ENCODE data around the gene TM9SF3. TPM values are rescaled to one million over a fixed set of nuclear protein-coding genes. Genes with fewer than 3 reads are reported as not detected.

TM9SF3 gene
- total and polyA plus RNA-seq, 2 of the 4 experiments (the other 2 are of a cell fraction): 33.7 to 61.8 TPM

GRCh38 chr10:96538683-96539082 is 48.1 kb downstream of the TM9SF3 start:
- no peaks in the 10 kb centered on the region; the same call in 1 of the 2 replicates for H3K9me1 ChIP-seq (ENCODE audit: insufficient read depth, low read length)
- no peak overlapping the region for H2BK5ac ChIP-seq (ENCODE audit: low read depth, low read length, poor library complexity, severe bottlenecking)
- H4K91ac ChIP-seq (ENCODE audit: insufficient read depth, low read depth, low read length): no peak overlapping the region
- no peak overlapping the region for H2AFZ ChIP-seq (replicated peaks; ENCODE audit: low read length, poor library complexity)
- dilution Hi-C loops (cut with HindIII; ENCODE audit: low sequenced_read_pairs, unreplicated experiment): no loop called here
- H3K27me3 ChIP-seq (ENCODE audit: control insufficient read depth, insufficient read depth, low read length): no peaks in the 10 kb centered on the region
- H2BK20ac ChIP-seq (ENCODE audit: low read depth, low read length): no peak overlapping the region
- H3K23ac ChIP-seq (ENCODE audit: low read depth, low read length): no peak overlapping the region
- ChIA-PET POLR2A (ENCODE audit: unreplicated experiment) (no interaction called here), CTCF (interaction anchor here (1.0 kb wide), 1 partner anchor 13 kb away, joined by 3 read pairs; no protein-coding TSS in a partner anchor)
- H3K4ac ChIP-seq (ENCODE audit: low read depth, low read length): no peak overlapping the region
- H2BK15ac ChIP-seq (ENCODE audit: low read depth, low read length): no peak overlapping the region
- DNase-seq (no peak), ATAC-seq (ENCODE audit: low read depth) (no peak)
- peaks cover 7% of the 10 kb centered on the region; the same call in 1 of the 2 replicates for H4K20me1 ChIP-seq (ENCODE audit: insufficient read depth, low read length)
- no peak overlapping the region for H3K18ac ChIP-seq (ENCODE audit: low read depth, low read length)
- intact Hi-C loops (cut with micrococcal nuclease): no loop called here
- in situ Hi-C loops (cut with MboI; ENCODE audit: low sequenced_read_pairs): no loop called here
- H3K14ac ChIP-seq (replicated peaks; ENCODE audit: low read depth, low read length): no peak overlapping the region
- H2BK120ac ChIP-seq (ENCODE audit: low read depth, low read length): no peak overlapping the region
- no peak overlapping the region for H3K4me2 ChIP-seq (ENCODE audit: low read depth, low read length)
- H2AK9ac ChIP-seq (replicated peaks; ENCODE audit: low read depth, low read length, poor library complexity): no peak overlapping the region
- peaks cover 21 to 30% of the 10 kb centered on the region in 2 experiments for H3K79me1 ChIP-seq (ENCODE audit: low read depth in 1 of 2, low read length in 2 of 2)
- no peak overlapping the region for H3K27ac ChIP-seq (ENCODE audit: insufficient read depth, low read length)
- peaks cover 12% of the 10 kb centered on the region for H3K36me3 ChIP-seq (ENCODE audit: control insufficient read depth, insufficient read depth, low read length)
- no TSS peak for BruUV-seq (replicated peaks)
- H3K9me3 ChIP-seq (ENCODE audit: control insufficient read depth, insufficient read depth, low read length): no peaks in the 10 kb centered on the region
- H3K4me1 ChIP-seq (ENCODE audit: control insufficient read depth, insufficient read depth, low read length): no peaks in the 10 kb centered on the region
- H2AK5ac ChIP-seq (ENCODE audit: low read depth, low read length): no peak overlapping the region
- no peak overlapping the region for H4K5ac ChIP-seq (ENCODE audit: low read depth, low read length)
- TF ChIP-seq RCOR1 (IDR thresholded peaks at IDR 0.05; ENCODE audit: insufficient replicate concordance, low read length) (no peak), RFX5 (IDR thresholded peaks at IDR 0.05; ENCODE audit: low read depth, low read length) (no peak), BHLHE40 (IDR thresholded peaks at IDR 0.05; ENCODE audit: low read depth, low read length) (no peak), RAD21 (IDR thresholded peaks at IDR 0.05; ENCODE audit: low read length) (no peak), SMC3 (IDR thresholded peaks at IDR 0.05; ENCODE audit: low read depth, low read length) (no peak), MXI1 (IDR thresholded peaks at IDR 0.05; ENCODE audit: borderline replicate concordance, low read depth, low read length) (no peak)
- TF ChIP-seq, protein P1, sequence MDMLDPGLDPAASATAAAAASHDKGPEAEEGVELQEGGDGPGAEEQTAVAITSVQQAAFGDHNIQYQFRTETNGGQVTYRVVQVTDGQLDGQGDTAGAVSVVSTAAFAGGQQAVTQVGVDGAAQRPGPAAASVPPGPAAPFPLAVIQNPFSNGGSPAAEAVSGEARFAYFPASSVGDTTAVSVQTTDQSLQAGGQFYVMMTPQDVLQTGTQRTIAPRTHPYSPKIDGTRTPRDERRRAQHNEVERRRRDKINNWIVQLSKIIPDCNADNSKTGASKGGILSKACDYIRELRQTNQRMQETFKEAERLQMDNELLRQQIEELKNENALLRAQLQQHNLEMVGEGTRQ (IDR thresholded peaks at IDR 0.05; ENCODE audit: low read depth, low read length): no peak
- no peak overlapping the region for H3K9ac ChIP-seq (ENCODE audit: low read depth, low read length)
- H3K4me3 ChIP-seq (ENCODE audit: insufficient read depth, low read depth, low read length): no peak overlapping the region
- WGBS, 2 experiments (ENCODE audit: extremely low coverage in 2 of 2, insufficient read length in 1 of 2): no CpG with 5 or more reads among the region's 1 CpG
- H4K8ac ChIP-seq (ENCODE audit: low read depth in 2 of 2, low read length in 2 of 2): no peak overlapping the region
- no peak overlapping the region for H3K56ac ChIP-seq (ENCODE audit: extremely low read depth, insufficient read depth, low read length)
